Smooth muscle cell (in vitro differentiated cells): Measurements from ENCODE around the gene FOXN3. TPM values are rescaled to one million over a fixed set of nuclear protein-coding genes. Genes with fewer than 3 reads are reported as not detected.

ENCODE experiments used
- DNase-seq: peaks from one replicate; lab custom pipeline; 2025; ENCODE audit not compliant: unreplicated experiment; lab: John Stamatoyannopoulos, UW
- H2AFZ ChIP-seq: fragments of 200-600 bp; sonication (generic); 2 replicates; pipeline ENCODE4 v1.6.0; 2016; ENCODE audit warnings: antibody characterized with exemption, low read depth, mild to moderate bottlenecking
- H3F3A ChIP-seq: fragments of 200-600 bp; sonication (generic); 2 replicates; pipeline ENCODE4 v1.6.0; 2017; ENCODE audit warnings: antibody characterized with exemption, low read depth
- H3K27ac ChIP-seq: fragments of 200-600 bp; sonication (generic); 2 replicates; pipeline ENCODE4 v1.5.1; 2016; ENCODE audit warnings: low read depth, mild to moderate bottlenecking
- H3K27me3 ChIP-seq: fragments of 200-600 bp; sonication (generic); 2 replicates; pipeline ENCODE4 v1.6.1; 2016; ENCODE audit warnings: low read depth, mild to moderate bottlenecking
- H3K36me3 ChIP-seq: fragments of 200-600 bp; sonication (generic); 2 replicates; pipeline ENCODE4 v1.5.1; 2016; ENCODE audit warnings: low read depth
- H3K4me1 ChIP-seq: fragments of 200-600 bp; sonication (generic); 2 replicates; pipeline ENCODE4 v1.5.1; 2016; ENCODE audit warnings: low read depth
- H3K4me2 ChIP-seq: fragments of 200-600 bp; sonication (generic); 2 replicates; pipeline ENCODE4 v1.6.0; 2016; ENCODE audit warnings: mild to moderate bottlenecking
- H3K4me3 ChIP-seq: fragments of 200-600 bp; sonication (generic); 2 replicates; pipeline ENCODE4 v1.5.1; 2016; ENCODE audit warnings: mild to moderate bottlenecking
- H3K79me2 ChIP-seq: fragments of 200-600 bp; sonication (generic); 2 replicates; pipeline ENCODE4 v1.6.0; 2016; ENCODE audit warnings: low read depth, mild to moderate bottlenecking
- H3K9ac ChIP-seq: fragments of 200-600 bp; sonication (generic); 2 replicates; pipeline ENCODE4 v1.6.0; 2016; ENCODE audit warnings: low read depth
- H3K9me3 ChIP-seq: fragments of 200-600 bp; sonication (generic); replicated peaks from 2 replicates; pipeline ENCODE4 v1.5.1; 2016; ENCODE audit warnings: low read depth
- H4K20me1 ChIP-seq: fragments of 200-600 bp; sonication (generic); 2 replicates; pipeline ENCODE4 v1.6.0; 2016; ENCODE audit warnings: low read depth
- CTCF ChIP-seq: fragments of 200-600 bp; sonication (generic); IDR thresholded peaks from 2 replicates; pipeline ENCODE4 v1.5.1; 2017; ENCODE audit warnings: borderline replicate concordance, mild to moderate bottlenecking, antibody characterized with exemption; ENCODE audit not compliant: insufficient read depth, poor library complexity, severe bottlenecking
- WGBS: methylation state at CpG from one replicate; pipeline ENCODE4 v1.1.7; 2016; ENCODE audit warnings: low lambda C conversion rate; 5-methylcytosine and 5-hydroxymethylcytosine counted together
- polyA plus RNA-seq: library from polyadenylated mRNA; unstranded; fragments of >200 nt; fragmentation: Nextera tagmentation; extraction: Ambion mirVana; gene quantifications from 2 replicates; pipeline ENCODE4 v1.2.1, GENCODE V29; 2016
- total RNA-seq: library from RNA; depleted of rRNA; stranded (reverse); fragments of >200 nt; gene quantifications from 2 replicates; pipeline ENCODE4 v1.2.3, GENCODE V29; 2014

The FOXN3 gene
- total and polyA plus RNA-seq, 2 experiments from 2014 or later, result 24.5 to 31.5 TPM

GRCh38 chr14:89144066-89144465, 273.0 kb downstream of the FOXN3 start:
- Histone ChIP-seq H3F3A (no peaks in the 10 kb centered on the region), H3K27me3 (peaks cover 3% of the 10 kb centered on the region), H3K27ac (no peak overlapping the region), H3K36me3 (no peaks in the 10 kb centered on the region), H3K4me2 (no peak overlapping the region), H4K20me1 (no peaks in the 10 kb centered on the region), H2AFZ (no peak overlapping the region), H3K4me3 (no peak overlapping the region), H3K4me1 (no peaks in the 10 kb centered on the region), H3K9me3 (no peaks in the 10 kb centered on the region), H3K9ac (no peak overlapping the region), H3K79me2 (no peaks in the 10 kb centered on the region)
- TF ChIP-seq CTCF, result no peak
- no peak for DNase-seq
- WGBS, result 90% methylated on average over 3 of the region's 3 CpGs

GRCh38 chr14:89143595-89143994, 273.4 kb downstream of the FOXN3 start:
- DNase-seq, result no peak
- Histone ChIP-seq H2AFZ (no peak overlapping the region), H3K9ac (no peak overlapping the region), H4K20me1 (no peaks in the 10 kb centered on the region), H3K27ac (no peak overlapping the region), H3K9me3 (no peaks in the 10 kb centered on the region), H3K27me3 (peaks cover 3% of the 10 kb centered on the region), H3K4me2 (no peak overlapping the region), H3F3A (no peaks in the 10 kb centered on the region), H3K79me2 (no peaks in the 10 kb centered on the region), H3K36me3 (no peaks in the 10 kb centered on the region), H3K4me3 (no peak overlapping the region), H3K4me1 (no peaks in the 10 kb centered on the region)
- WGBS, result 84% methylated on average over 3 of the region's 3 CpGs
- TF ChIP-seq CTCF, result no peak

- TF ChIP-seq CTCF, result no peak
- WGBS, result 89% methylated on average over 5 of the region's 5 CpGs
Observed at GRCh38 chr14:89142366-89142765, 274.7 kb downstream of the FOXN3 start.

GRCh38 chr14:89141862-89142261, 275.2 kb downstream of the FOXN3 start:
- Histone ChIP-seq H4K20me1 (no peaks in the 10 kb centered on the region), H3K9ac (no peak overlapping the region), H3K36me3 (no peaks in the 10 kb centered on the region), H3K4me1 (no peaks in the 10 kb centered on the region), H2AFZ (no peak overlapping the region), H3K27ac (no peak overlapping the region), H3K79me2 (no peaks in the 10 kb centered on the region), H3F3A (no peaks in the 10 kb centered on the region), H3K4me2 (no peak overlapping the region), H3K4me3 (no peak overlapping the region), H3K27me3 (peaks cover 3% of the 10 kb centered on the region), H3K9me3 (no peaks in the 10 kb centered on the region)
- TF ChIP-seq CTCF, result no peak
- DNase-seq, result no peak
- 67% methylated on average over 3 of the region's 3 CpGs for WGBS

More at GRCh38 chr14:89142366-89142765, 274.7 kb downstream of the FOXN3 start:
- Histone ChIP-seq H3K4me3 (no peak overlapping the region), H3K79me2 (no peaks in the 10 kb centered on the region), H3F3A (no peaks in the 10 kb centered on the region), H4K20me1 (no peaks in the 10 kb centered on the region), H3K4me2 (no peak overlapping the region), H3K4me1 (no peaks in the 10 kb centered on the region), H3K27me3 (peaks cover 3% of the 10 kb centered on the region), H3K36me3 (no peaks in the 10 kb centered on the region), H3K27ac (no peak overlapping the region), H3K9ac (no peak overlapping the region), H2AFZ (no peak overlapping the region), H3K9me3 (no peaks in the 10 kb centered on the region)
- DNase-seq, result no peak
